Lung (tissue), 12 donors: ENCODE measurements around the gene KANSL1L. TPM values are rescaled to one million over a fixed set of nuclear protein-coding genes. Genes with fewer than 3 reads are reported as not detected.

Experiments used
- ATAC-seq: fragments of 200-7000 bp; cut with Tn5 transposase; one replicate; pipeline ENCODE4 v1.9.1; 2020; ENCODE audit warnings: moderate number of reproducible peaks; ENCODE audit not compliant: insufficient read depth, low FRiP score
- DNase-seq, 3 donors: peaks; one replicate each; pipeline ENCODE4 v3.0.0-alpha.2; 2013 to 2017
- H3K27ac ChIP-seq, 2 donors: one replicate each; pipeline ENCODE4 v1.5.1; 2013; ENCODE audit warnings: mild to moderate bottlenecking in 2 of 2, moderate library complexity in 2 of 2, control low read depth in 1 of 2, inconsistent platforms in 1 of 2, low read depth in 1 of 2, low read length in 1 of 2
- H3K27me3 ChIP-seq, 3 donors: one replicate each; pipeline ENCODE4 v1.5.1; 2013; ENCODE audit warnings: low read length in 2 of 3; ENCODE audit not compliant: control insufficient read depth in 3 of 3, insufficient read depth in 3 of 3
- H3K36me3 ChIP-seq, 4 donors: one replicate each; pipeline ENCODE4 v1.5.1; 2013; ENCODE audit warnings: low read length in 4 of 4, mild to moderate bottlenecking in 1 of 4, moderate library complexity in 1 of 4; ENCODE audit not compliant: control insufficient read depth in 4 of 4, insufficient read depth in 4 of 4
- H3K4me1 ChIP-seq, 5 donors: one replicate each; pipeline ENCODE4 v1.5.1; 2013; ENCODE audit warnings: low read length in 5 of 5, mild to moderate bottlenecking in 2 of 5, moderate library complexity in 1 of 5; ENCODE audit not compliant: control insufficient read depth in 5 of 5, insufficient read depth in 5 of 5
- H3K4me3 ChIP-seq: one replicate; pipeline ENCODE4 v1.5.1; 2013; ENCODE audit warnings: mild to moderate bottlenecking, control low read depth, moderate library complexity
- H3K9ac ChIP-seq, 2 donors: one replicate each; pipeline ENCODE4 v1.5.1; 2013; ENCODE audit warnings: low read length in 2 of 2, control low read depth in 1 of 2; ENCODE audit not compliant: insufficient read depth in 1 of 2
- H3K9me3 ChIP-seq, 4 donors: one replicate each; pipeline ENCODE4 v1.5.1; 2013; ENCODE audit warnings: low read length in 3 of 4, mild to moderate bottlenecking in 1 of 4, moderate library complexity in 1 of 4; ENCODE audit not compliant: control insufficient read depth in 4 of 4, insufficient read depth in 3 of 4
- WGBS, 2 donors: extraction: QIAGEN DNeasy Blood & Tissue Kit; methylation state at CpG; one replicate each; pipeline ENCODE4 v1.1.7; 2013; 5-methylcytosine and 5-hydroxymethylcytosine counted together
- polyA plus RNA-seq, 2 donors: library from polyadenylated mRNA; stranded (reverse); fragments of 200-250 nt; gene quantifications; one replicate each; pipeline ENCODE4 v1.2.1, GENCODE V29; 2013
- total RNA-seq, 2 donors: library from RNA; depleted of rRNA in 1 of 2; stranded (reverse); fragments of >200 nt in 1 of 2; gene quantifications; one replicate each; pipeline ENCODE4 v1.2.1, GENCODE V29; 2014 to 2021
- TF ChIP-seq, protein P1 (sequence below): IDR thresholded peaks from 2 replicates; pipeline ENCODE4 v1.5.1; 2012; ENCODE audit warnings: mild to moderate bottlenecking; ENCODE audit errors: control extremely low read depth, extremely low read depth
- donor health status: control.
- donor health status: control.
- donor health status: Bipolar disorder and iron deficiency.
- donor health status: healthy.
- donor health status: DM: yes; HTN: yes; CAD: no.

Gene KANSL1L
- total and polyA plus RNA-seq, 4 donors, result 6.1 to 117 (median 17.0) TPM

DNA sequence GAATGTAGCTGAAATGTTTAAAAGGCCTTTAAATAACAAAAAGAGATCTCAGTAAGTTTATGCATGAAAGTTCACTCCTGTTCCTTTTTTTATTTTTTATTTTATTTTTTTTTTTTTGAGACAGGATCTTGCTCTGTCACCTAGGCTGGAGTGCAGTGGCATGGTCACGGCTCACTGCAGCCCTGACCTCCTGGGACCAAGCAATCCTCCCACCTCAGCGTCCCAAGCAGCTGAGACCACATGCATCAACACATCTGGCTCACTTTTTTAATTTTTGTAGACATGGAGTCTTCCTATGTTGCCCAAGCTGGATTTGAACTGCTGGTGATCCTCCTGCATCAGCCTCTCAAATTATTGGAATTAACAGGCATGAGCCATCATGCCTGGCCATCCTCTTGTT lies 84.3 kb downstream of the KANSL1L start:
- TF ChIP-seq, protein P1, sequence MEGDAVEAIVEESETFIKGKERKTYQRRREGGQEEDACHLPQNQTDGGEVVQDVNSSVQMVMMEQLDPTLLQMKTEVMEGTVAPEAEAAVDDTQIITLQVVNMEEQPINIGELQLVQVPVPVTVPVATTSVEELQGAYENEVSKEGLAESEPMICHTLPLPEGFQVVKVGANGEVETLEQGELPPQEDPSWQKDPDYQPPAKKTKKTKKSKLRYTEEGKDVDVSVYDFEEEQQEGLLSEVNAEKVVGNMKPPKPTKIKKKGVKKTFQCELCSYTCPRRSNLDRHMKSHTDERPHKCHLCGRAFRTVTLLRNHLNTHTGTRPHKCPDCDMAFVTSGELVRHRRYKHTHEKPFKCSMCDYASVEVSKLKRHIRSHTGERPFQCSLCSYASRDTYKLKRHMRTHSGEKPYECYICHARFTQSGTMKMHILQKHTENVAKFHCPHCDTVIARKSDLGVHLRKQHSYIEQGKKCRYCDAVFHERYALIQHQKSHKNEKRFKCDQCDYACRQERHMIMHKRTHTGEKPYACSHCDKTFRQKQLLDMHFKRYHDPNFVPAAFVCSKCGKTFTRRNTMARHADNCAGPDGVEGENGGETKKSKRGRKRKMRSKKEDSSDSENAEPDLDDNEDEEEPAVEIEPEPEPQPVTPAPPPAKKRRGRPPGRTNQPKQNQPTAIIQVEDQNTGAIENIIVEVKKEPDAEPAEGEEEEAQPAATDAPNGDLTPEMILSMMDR, result no peak
- DNase-seq (no peak), ATAC-seq (no peak)
- Histone ChIP-seq H3K9ac (no peak overlapping the region), H3K9me3 (no peaks in the 10 kb centered on the region), H3K36me3 (no peaks in the 10 kb centered on the region), H3K27me3 (no peaks in the 10 kb centered on the region), H3K4me1 (no peaks in the 10 kb centered on the region), H3K27ac (no peak overlapping the region), H3K4me3 (no peak overlapping the region)
- 45 to 50% methylated on average over 2 of the region's 2 CpGs for WGBS, 2 donors

DNA sequence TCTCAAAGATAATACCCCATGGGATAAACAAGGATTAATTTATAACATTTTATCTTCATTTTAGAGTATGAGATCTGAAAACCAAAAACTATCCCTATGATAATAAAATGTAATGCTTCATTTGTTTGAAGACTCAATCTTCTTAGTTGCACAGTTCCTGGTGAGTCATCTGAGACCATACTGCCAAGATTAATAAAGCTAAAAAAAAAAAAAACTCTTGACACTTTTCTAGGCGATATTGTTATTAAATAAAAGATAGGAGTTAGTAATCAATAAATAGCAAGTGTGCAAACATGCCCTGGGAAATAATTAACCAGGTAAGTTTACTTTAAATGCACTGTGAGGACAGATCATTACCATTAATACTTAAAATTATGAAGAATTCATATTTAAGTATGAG lies 84.9 kb downstream of the KANSL1L start:
- Histone ChIP-seq H3K9ac (no peak overlapping the region), H3K4me3 (no peak overlapping the region), H3K27me3 (no peaks in the 10 kb centered on the region), H3K36me3 (no peaks in the 10 kb centered on the region), H3K9me3 (no peaks in the 10 kb centered on the region), H3K27ac (no peak overlapping the region), H3K4me1 (no peaks in the 10 kb centered on the region)
- ATAC-seq, result no peak
- no peak for DNase-seq
- 66 to 97% methylated on average over 1 of the region's 1 CpG for WGBS, 2 donors
- TF ChIP-seq, protein P1, result no peak

DNA sequence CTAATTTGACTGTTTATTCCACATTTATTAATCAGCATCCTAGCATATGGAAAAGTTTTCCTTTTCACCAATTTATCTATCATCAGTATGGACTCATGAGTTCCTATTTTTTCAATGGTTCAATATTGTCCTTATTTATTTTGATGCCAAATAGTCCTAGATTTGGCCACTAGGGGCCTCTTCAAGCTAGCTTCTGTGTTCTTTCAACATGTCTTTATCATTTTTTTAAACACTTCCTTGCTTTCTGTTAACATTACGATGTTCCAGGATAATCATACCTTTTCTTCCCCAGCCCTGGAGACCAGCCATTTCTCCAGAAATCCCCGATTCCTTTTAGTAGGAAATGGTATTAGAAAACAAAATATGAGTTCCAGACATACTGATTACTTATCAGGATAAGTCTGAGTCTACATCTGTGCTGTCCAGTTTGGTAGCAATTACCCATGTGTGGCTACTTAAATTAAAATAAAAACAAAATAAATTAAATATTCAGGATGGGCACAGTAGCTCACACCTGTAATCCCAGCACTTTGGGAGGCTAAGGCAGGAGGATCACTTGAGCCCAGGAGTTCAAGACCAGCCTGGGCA lies 98.2 kb downstream of the KANSL1L start:
- peak in 2 of 3 donors; percentile 54 to 57 for DNase-seq
- no peak for ATAC-seq
- no peaks in the 10 kb centered on the region for H3K4me1 ChIP-seq
- TF ChIP-seq, protein P1, result peak; percentile 18
- peaks cover 0 to 7% (median 0%) of the 10 kb centered on the region in 4 donors for H3K36me3 ChIP-seq
- no peaks in the 10 kb centered on the region for H3K9me3 ChIP-seq
- H3K27me3 ChIP-seq, result no peaks in the 10 kb centered on the region
- no peak overlapping the region for H3K4me3 ChIP-seq
- no peak overlapping the region for H3K9ac ChIP-seq
- no peak overlapping the region for H3K27ac ChIP-seq
- WGBS, 2 donors, result 25 to 36% methylated on average over 2 of the region's 2 CpGs

DNA sequence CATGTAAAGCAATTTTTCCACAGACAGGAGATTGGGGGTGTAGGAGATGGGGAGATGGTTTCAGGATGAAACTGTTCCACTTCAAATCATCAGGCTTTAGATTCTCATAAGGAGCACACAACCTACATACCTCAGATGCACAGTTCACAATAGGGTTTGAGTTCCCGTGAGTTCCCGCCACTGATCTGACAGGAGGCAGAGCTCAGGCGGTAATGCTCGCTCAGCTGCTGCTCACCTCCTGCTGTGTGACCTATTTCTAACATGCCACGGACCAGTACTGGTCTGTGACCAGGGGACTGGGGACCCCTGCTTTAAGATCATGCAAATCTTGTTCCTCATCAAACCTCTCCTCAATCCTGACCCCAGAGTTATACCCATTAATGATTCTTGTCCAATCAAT lies 98.7 kb downstream of the KANSL1L start:
- no peak for ATAC-seq
- no peaks in the 10 kb centered on the region for H3K27me3 ChIP-seq
- H3K9ac ChIP-seq, result no peak overlapping the region
- H3K36me3 ChIP-seq, result peaks cover 0 to 3% (median 0%) of the 10 kb centered on the region in 4 donors
- WGBS, 2 donors, result 93 to 95% methylated on average over 5 of the region's 5 CpGs
- TF ChIP-seq, protein P1, result no peak
- no peak overlapping the region for H3K4me3 ChIP-seq
- H3K4me1 ChIP-seq, result no peaks in the 10 kb centered on the region
- no peak for DNase-seq
- no peaks in the 10 kb centered on the region for H3K9me3 ChIP-seq
- no peak overlapping the region for H3K27ac ChIP-seq
